SU-DHL-6 (cell line): ENCODE data around the gene SNN.

ENCODE experiments used
- H2AFZ ChIP-seq: fragments of 200-600 bp; sonication (generic); 2 replicates; pipeline ENCODE4 v1.6.1; 2014; ENCODE audit warnings: low read depth, mild to moderate bottlenecking, moderate library complexity, mixed read lengths, antibody characterized with exemption, low read length; ENCODE audit not compliant: severe bottlenecking
- H3F3A ChIP-seq: fragments of 200-600 bp; shearing (Covaris generic); 2 replicates; pipeline ENCODE4 v1.6.0; 2016; ENCODE audit warnings: antibody characterized with exemption, mild to moderate bottlenecking; ENCODE audit not compliant: insufficient read depth
- H3K27ac ChIP-seq: fragments of 200-600 bp; sonication (generic); 2 replicates; pipeline ENCODE4 v1.5.1; 2016; ENCODE audit warnings: low read depth, mild to moderate bottlenecking, low read length, moderate library complexity, mixed read lengths
- H3K27me3 ChIP-seq: fragments of 200-600 bp; sonication (generic), shearing (Covaris generic); 2 replicates; pipeline ENCODE4 v1.6.0; 2014; ENCODE audit warnings: mild to moderate bottlenecking, low read length
- H3K36me3 ChIP-seq: fragments of 200-600 bp; sonication (generic); 2 replicates; pipeline ENCODE4 v1.6.1; 2014; ENCODE audit warnings: mild to moderate bottlenecking, low read length, mixed read lengths
- H3K4me2 ChIP-seq: fragments of 300-600, 200-600 bp; shearing (Covaris generic), sonication (generic); 2 replicates; pipeline ENCODE4 v1.6.0; 2014; ENCODE audit warnings: low read length, low read depth, mild to moderate bottlenecking; ENCODE audit not compliant: poor library complexity, severe bottlenecking
- H3K4me3 ChIP-seq: fragments of 200-600 bp; sonication (generic); 2 replicates; pipeline ENCODE4 v1.5.1; 2014; ENCODE audit warnings: antibody characterized with exemption, low read length, mild to moderate bottlenecking, mixed read lengths; ENCODE audit not compliant: insufficient read depth, poor library complexity, severe bottlenecking
- H3K79me2 ChIP-seq: fragments of 200-600 bp; sonication (generic); 2 replicates; pipeline ENCODE4 v1.6.1; 2014; ENCODE audit warnings: mild to moderate bottlenecking, low read length, moderate library complexity; ENCODE audit not compliant: insufficient read depth
- H3K9ac ChIP-seq: fragments of 200-600 bp; sonication (generic); 2 replicates; pipeline ENCODE4 v1.7.0; 2014; ENCODE audit warnings: mild to moderate bottlenecking, low read length
- H3K9me2 ChIP-seq: fragments of 200-600 bp; sonication (generic); replicated peaks from 2 replicates; pipeline ENCODE4 v1.6.1; 2014; ENCODE audit warnings: low read length; ENCODE audit not compliant: insufficient read depth
- H3K9me3 ChIP-seq: fragments of 200-600 bp; sonication (generic); 2 replicates; pipeline ENCODE4 v1.6.1; 2014; ENCODE audit warnings: low read length, mixed read lengths; ENCODE audit not compliant: insufficient read depth
- H4K20me1 ChIP-seq: fragments of 200-600 bp; sonication (generic); 2 replicates; pipeline ENCODE4 v1.6.1; 2014; ENCODE audit warnings: low read depth, mild to moderate bottlenecking, antibody characterized with exemption, low read length, moderate library complexity, mixed read lengths
- CTCF ChIP-seq: fragments of 200-600 bp; sonication (generic); IDR thresholded peaks from one replicate; pipeline ENCODE4 v1.5.1; 2017; ENCODE audit warnings: antibody characterized with exemption, mild to moderate bottlenecking, low read length, moderate library complexity; ENCODE audit not compliant: insufficient read depth, poor library complexity, severe bottlenecking
- EZH2phosphoT487 ChIP-seq: fragments of 200-600 bp; sonication (generic), shearing (Covaris generic); conservative IDR thresholded peaks from 2 replicates; pipeline ENCODE4 v1.6.1; 2018; ENCODE audit warnings: mild to moderate bottlenecking, antibody characterized with exemption, low read length, moderate library complexity, mixed read lengths

Gene SNN

DNA sequence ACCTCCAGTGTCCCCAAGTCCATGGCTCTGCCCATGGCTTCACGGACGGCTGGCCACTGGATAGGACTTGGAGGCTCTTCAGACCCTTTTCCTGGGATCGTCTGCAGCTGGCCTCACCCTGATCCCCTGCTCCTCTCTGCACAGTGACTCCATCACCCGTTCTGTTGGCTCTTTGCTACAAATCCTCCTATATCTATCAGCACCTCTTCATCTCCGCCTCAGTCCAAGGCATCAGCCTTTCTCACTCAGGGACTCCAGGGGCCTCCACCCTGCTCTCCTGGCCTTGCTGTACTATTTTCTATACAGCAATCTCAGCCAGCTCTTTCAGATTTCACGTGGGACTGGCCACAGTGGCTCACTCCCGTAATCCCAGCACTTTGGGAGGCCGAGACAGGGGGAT lies 10.7 kb upstream of the SNN start:
- no peaks in the 10 kb centered on the region for H3K27me3 ChIP-seq
- no peaks in the 10 kb centered on the region for H3K9me3 ChIP-seq
- H3K27ac ChIP-seq = no peak overlapping the region
- no peak overlapping the region for H3K4me3 ChIP-seq
- H3K9me2 ChIP-seq = no peaks in the 10 kb centered on the region
- no peak overlapping the region for H3K9ac ChIP-seq
- H3F3A ChIP-seq = no peaks in the 10 kb centered on the region
- H3K79me2 ChIP-seq = no peaks in the 10 kb centered on the region
- H3K4me2 ChIP-seq = no peak overlapping the region
- TF ChIP-seq CTCF (no peak), EZH2phosphoT487 (no peak)
- H3K36me3 ChIP-seq = no peaks in the 10 kb centered on the region
- no peak overlapping the region for H2AFZ ChIP-seq
- no peaks in the 10 kb centered on the region for H4K20me1 ChIP-seq

DNA sequence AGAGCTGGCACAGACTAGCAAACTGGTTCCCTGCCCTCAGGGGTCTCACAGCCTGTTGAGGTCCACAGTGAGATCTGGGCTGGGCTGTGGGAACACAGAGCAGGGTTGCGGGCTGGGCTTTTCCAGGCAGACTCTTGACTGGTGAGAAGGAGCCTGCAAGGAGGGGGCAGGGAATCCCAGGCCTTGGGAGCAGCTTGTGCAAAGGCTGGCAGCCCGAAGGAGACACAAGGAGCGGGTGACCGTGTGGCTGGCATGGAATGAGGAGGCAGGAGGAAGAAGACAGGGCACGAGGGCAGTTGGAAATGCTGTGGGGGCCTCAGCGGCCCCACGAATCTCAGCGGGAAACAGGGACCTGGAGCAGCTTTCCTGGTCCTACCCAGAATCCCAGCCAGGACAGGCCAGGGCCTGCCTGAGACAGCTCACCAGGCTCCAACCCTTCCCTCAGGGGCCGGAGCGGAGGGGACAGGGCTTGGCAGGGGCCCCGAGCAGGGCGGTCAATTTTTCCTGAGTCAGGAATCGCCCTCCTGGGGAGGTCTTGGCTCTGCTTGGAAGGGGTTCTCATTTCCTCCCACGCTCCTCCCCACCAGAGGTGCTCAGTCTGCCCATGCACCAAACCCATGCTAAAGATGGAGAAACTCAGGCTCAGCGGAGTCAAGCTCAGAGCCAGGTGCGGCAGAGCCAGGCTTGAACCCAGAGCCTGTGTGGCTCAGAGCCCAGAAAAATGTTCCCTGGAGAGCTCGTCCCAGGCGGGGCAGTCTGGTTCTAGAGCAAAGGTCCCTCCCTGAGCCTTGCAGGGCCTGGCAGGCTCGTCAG lies 9.2 kb upstream of the SNN start:
- Histone ChIP-seq H2AFZ (no peak overlapping the region), H3K27me3 (no peaks in the 10 kb centered on the region), H3F3A (no peaks in the 10 kb centered on the region), H3K79me2 (no peaks in the 10 kb centered on the region), H3K4me3 (no peak overlapping the region), H3K36me3 (no peaks in the 10 kb centered on the region), H3K9me3 (no peaks in the 10 kb centered on the region), H3K9me2 (no peaks in the 10 kb centered on the region), H3K27ac (no peak overlapping the region), H3K4me2 (no peak overlapping the region), H3K9ac (no peak overlapping the region), H4K20me1 (no peaks in the 10 kb centered on the region)
- no peak for TF ChIP-seq CTCF
- TF ChIP-seq EZH2phosphoT487 = no peak

- Histone ChIP-seq H3K4me3 (no peak overlapping the region), H4K20me1 (no peaks in the 10 kb centered on the region), H3K9ac (no peak overlapping the region), H3K79me2 (no peaks in the 10 kb centered on the region), H2AFZ (no peak overlapping the region), H3K27ac (no peak overlapping the region), H3K36me3 (no peaks in the 10 kb centered on the region), H3K9me3 (no peaks in the 10 kb centered on the region), H3K27me3 (no peaks in the 10 kb centered on the region), H3K4me2 (no peak overlapping the region), H3K9me2 (no peaks in the 10 kb centered on the region), H3F3A (no peaks in the 10 kb centered on the region)
- no peak for TF ChIP-seq EZH2phosphoT487
These were observed 7.7 kb upstream of the SNN start for GRCh38 chr16:11660565-11660964.

GRCh38 chr16:11662582-11662981 lies 5.7 kb upstream of the SNN start:
- TF ChIP-seq CTCF (no peak), EZH2phosphoT487 (no peak)
- H3K79me2 ChIP-seq = no peaks in the 10 kb centered on the region
- H3K4me3 ChIP-seq = no peak overlapping the region
- no peaks in the 10 kb centered on the region for H4K20me1 ChIP-seq
- no peaks in the 10 kb centered on the region for H3K9me3 ChIP-seq
- H3K36me3 ChIP-seq = no peaks in the 10 kb centered on the region
- no peak overlapping the region for H3K27ac ChIP-seq
- no peak overlapping the region for H3K4me2 ChIP-seq
- no peak overlapping the region for H2AFZ ChIP-seq
- H3F3A ChIP-seq = no peaks in the 10 kb centered on the region
- no peaks in the 10 kb centered on the region for H3K27me3 ChIP-seq
- no peaks in the 10 kb centered on the region for H3K9me2 ChIP-seq
- H3K9ac ChIP-seq = no peak overlapping the region
